Mucosa of gallbladder (tissue), 1 donor: Measurements from ENCODE around the gene COPS3. TPM values are rescaled to one million over a fixed set of nuclear protein-coding genes. Genes with fewer than 3 reads are reported as not detected.

Source experiments
- DNase-seq: peaks from one replicate; pipeline ENCODE4 v3.0.0-alpha.2; 2020; ENCODE audit warnings: low spot score
- total RNA-seq: library from RNA; stranded (reverse); gene quantifications from one replicate; pipeline ENCODE4 v1.2.1, GENCODE V29; 2021
- donor health status: DM: no; HTN: no; CAD: no.

COPS3 gene
- total RNA-seq, result 43.8 TPM

- DNase-seq, result peak; percentile 98
Observed at GRCh38 chr17:17280613-17281549, at the start of gene COPS3. TSS of gene COPS3 (minus strand) at chr17:17281246. CDS start at chr17:17281186, 60 bp downstream.

- DNase-seq, result no peak
Observed at GRCh38 chr17:17328251-17328650, 47.2 kb upstream of the COPS3 start.

- DNase-seq, result no peak
Observed at GRCh38 chr17:17326275-17326875, 45.3 kb upstream of the COPS3 start.

GRCh38 chr17:17325816-17326215 lies 44.8 kb upstream of the COPS3 start:
- DNase-seq, result no peak

- DNase-seq, result no peak
Observed at GRCh38 chr17:17325228-17325627, 44.2 kb upstream of the COPS3 start.

DNA sequence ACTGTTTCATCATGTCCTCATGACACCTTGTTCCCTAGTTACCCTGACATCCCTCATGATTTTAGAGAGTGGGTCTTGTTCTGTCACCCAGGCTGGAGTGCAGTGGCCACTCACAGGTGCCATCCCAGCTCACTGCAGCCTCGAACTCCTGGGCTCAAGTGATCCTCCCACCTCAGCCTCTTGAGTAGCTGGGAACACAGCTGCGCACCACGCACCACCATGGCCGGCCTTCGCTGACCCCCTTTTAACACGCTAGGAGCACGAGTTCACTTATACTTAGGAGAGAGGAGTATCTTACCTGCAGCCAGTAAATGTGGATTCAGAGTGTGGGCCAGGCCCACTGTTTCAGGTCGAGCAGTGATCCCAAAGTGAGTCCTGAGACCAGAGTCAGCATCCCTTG lies 43.6 kb upstream of the COPS3 start:
- DNase-seq, result no peak

GRCh38 chr17:17322516-17323510 lies 41.8 kb upstream of the COPS3 start:
- DNase-seq, result no peak

GRCh38 chr17:17321356-17322025 lies 40.4 kb upstream of the COPS3 start:
- DNase-seq, result no peak

GRCh38 chr17:17320911-17321220 lies 39.8 kb upstream of the COPS3 start:
- DNase-seq, result no peak

- no peak for DNase-seq
Observed at GRCh38 chr17:17320188-17320910, 39.3 kb upstream of the COPS3 start.

- no peak for DNase-seq
Observed at GRCh38 chr17:17315142-17315821, 34.2 kb upstream of the COPS3 start.

- DNase-seq, result no peak
Observed at GRCh38 chr17:17314501-17315071, 33.5 kb upstream of the COPS3 start.

DNA sequence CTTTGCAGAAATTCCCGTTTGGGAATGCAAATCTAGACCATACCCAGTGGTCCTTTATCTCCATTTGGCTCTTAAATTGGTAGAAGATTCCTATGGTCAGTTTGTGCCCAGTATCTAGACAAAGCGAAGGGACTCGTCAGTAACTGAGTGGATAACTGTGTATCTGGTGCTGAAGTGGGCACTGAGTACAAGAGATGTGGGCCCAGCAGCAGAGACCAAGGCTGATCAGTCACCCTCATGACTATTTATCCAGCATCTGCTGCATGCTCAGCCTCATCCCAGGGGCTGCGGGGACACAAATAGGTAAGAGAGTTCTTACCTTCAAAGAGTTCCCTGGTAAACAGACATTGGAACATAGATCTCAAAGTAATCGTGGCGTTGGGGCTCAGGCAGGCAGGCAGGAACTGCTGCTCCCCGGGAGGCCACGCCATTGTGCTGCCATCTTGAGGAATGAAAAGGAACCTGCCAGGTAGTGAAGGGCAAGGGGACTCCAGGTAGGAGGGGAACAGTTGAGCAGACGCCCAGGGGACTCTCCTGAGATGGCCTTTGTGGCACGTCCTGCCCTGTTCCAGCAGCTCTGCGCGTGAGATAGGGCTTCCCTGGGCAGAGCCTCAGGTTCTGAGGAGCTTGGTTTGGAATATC lies 32.4 kb upstream of the COPS3 start:
- peak; percentile 52 for DNase-seq

DNA sequence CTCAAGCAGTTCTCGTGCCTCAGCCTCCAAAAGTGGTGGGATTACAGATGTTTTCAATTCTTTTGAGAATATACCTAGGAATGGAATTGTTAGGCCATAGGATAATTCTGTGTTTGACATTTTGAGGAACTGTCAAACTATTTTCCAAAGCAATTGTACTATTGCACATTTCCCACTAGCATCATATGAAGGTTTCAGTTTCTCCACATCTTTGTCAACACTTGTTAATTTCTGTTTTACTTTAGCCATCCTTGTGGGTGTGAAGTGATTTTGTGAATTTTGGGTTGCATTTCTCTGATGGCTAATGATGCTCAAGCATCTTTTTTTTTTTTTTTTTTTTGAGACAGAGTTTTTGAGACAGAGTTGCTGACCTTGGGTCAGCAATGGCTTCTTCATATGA lies 28.3 kb upstream of the COPS3 start:
- no peak for DNase-seq

DNA sequence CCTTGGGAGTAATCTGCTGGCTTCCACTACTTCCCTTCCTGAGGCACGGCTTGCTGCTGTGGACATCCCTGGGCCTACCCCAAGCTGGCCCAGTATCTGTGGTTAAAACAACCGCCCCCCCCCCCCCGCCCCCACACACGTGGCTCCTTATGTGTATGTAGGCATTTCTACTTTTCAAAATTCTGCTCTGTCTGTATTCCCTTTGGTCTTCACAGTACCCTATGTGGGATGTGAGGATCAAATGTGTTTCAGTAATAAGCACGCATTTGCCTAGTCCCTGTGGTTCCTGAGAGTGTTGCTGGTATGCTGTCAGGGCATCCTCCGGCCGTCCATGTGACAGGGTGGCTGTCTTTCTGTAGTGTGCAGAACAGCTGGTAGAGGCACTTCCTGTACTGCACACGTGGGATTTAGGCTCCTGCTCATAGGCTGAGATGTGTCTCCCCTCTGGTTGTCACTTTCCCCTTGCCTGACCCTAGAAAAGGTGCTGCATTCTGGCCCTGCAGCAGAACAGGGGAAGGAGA lies 24.3 kb upstream of the COPS3 start:
- no peak for DNase-seq

DNA sequence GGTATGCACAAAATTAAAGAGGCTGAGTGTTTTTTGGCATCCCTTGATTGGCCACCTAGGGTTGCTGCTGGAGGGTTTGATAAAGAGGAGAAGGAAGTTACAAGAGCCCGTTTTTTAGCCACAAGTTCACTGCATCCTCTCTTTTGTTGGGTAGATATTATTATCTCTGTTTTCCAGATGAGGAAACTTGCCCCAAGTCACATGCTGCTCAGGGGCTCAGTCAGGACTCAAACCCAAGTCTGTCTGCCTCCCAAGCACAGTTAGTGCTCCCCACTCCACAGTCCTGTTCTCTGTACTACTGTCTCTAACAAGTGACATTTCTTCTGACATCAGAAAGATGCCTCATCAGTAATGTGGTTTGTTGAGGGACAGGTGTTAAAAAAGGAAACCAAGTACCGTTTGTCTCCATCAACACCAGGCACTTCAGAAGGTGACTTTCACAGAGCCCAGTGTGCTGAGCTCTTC lies 23.5 kb upstream of the COPS3 start:
- DNase-seq, result no peak

DNA sequence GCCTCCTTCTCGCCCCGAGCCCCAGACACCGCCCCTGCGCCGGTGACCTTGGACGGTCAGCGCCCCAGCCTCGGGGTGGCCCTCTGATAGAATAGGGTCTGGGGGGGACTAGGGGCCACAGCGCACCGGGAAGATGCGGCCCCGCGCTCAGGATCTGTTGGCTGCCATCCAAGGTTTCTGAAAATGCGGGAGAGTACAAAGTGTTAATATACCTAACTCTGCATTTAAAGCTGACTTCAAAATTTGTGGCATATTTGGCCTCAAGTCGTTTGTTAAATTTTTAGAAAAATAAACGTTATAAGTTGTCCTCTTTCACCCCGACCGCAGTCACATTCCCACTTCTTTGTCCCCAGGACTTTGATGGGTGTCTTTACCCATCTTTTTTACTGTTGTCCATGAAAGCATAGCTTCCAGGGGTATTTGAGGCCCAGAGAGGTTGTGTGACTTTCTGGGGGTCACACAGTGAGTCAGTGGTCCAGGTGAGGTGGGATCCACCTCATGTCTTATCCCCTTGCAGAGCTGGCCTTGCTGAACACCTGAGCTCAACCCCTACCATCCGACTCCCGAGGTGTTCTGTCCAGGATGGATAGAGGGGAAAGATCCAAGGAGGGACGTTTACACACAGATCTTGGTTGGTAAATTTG lies 22.9 kb upstream of the COPS3 start:
- no peak for DNase-seq

- peak; percentile 64 for DNase-seq
Observed at GRCh38 chr17:17303010-17303846, 22.2 kb upstream of the COPS3 start, which contains the start of gene NT5M. TSS of gene NT5M (plus strand) at chr17:17303373. CDS start at chr17:17303551, 178 bp downstream.
